Sigmoid colon (tissue), 4 donors: ENCODE measurements around the gene MMP11.

Experiments
- EP300 ChIP-seq, 4 donors: sonication (generic); formaldehyde crosslinking; IDR thresholded peaks; one replicate each; pipeline ENCODE4 v1.6.1; 2017; ENCODE audit warnings: antibody characterized with exemption in 4 of 4
- POLR2A ChIP-seq, 2 donors: fragments of 450-650 bp; IDR thresholded peaks; one replicate each; pipeline ENCODE4 v1.6.1; 2016; ENCODE audit warnings: antibody characterized with exemption in 2 of 2, mild to moderate bottlenecking in 2 of 2, moderate library complexity in 2 of 2
- POLR2AphosphoS5 ChIP-seq, 4 donors: sonication (generic); formaldehyde crosslinking; IDR thresholded peaks; one replicate each; pipeline ENCODE4 v1.6.1; 2017; ENCODE audit warnings: antibody characterized with exemption in 4 of 4
- TF ChIP-seq, protein P1 (sequence below), 4 experiments: fragments of 450-650 bp in 3 of 4; fragments of 200-600 bp in 1 of 4; IDR thresholded peaks; one replicate each; pipeline ENCODE4 v1.5.1; 2016 to 2019; ENCODE audit warnings: antibody characterized with exemption in 4 of 4, mild to moderate bottlenecking in 3 of 4, moderate library complexity in 2 of 4

GRCh38 chr22:23833017-23833751 is 60.5 kb downstream of the MMP11 start:
- TF ChIP-seq POLR2AphosphoS5 (IDR thresholded peaks at IDR 0.05): no peak
- TF ChIP-seq, protein P1, sequence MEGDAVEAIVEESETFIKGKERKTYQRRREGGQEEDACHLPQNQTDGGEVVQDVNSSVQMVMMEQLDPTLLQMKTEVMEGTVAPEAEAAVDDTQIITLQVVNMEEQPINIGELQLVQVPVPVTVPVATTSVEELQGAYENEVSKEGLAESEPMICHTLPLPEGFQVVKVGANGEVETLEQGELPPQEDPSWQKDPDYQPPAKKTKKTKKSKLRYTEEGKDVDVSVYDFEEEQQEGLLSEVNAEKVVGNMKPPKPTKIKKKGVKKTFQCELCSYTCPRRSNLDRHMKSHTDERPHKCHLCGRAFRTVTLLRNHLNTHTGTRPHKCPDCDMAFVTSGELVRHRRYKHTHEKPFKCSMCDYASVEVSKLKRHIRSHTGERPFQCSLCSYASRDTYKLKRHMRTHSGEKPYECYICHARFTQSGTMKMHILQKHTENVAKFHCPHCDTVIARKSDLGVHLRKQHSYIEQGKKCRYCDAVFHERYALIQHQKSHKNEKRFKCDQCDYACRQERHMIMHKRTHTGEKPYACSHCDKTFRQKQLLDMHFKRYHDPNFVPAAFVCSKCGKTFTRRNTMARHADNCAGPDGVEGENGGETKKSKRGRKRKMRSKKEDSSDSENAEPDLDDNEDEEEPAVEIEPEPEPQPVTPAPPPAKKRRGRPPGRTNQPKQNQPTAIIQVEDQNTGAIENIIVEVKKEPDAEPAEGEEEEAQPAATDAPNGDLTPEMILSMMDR (IDR thresholded peaks at IDR 0.05): no peak
- TF ChIP-seq POLR2A (IDR thresholded peaks at IDR 0.05): no peak
- no peak for TF ChIP-seq EP300 (IDR thresholded peaks at IDR 0.05)
